Amygdala (tissue), 56 donors: ENCODE data around the gene KPNA4.
"Not testable (repeated sequence)": the region's sequence is repeated elsewhere in the genome, so short reads cannot be mapped to it uniquely, and the experiment has no call there.

Experiments used
- DNase-seq, 56 donors: peaks; one replicate each; lab custom pipeline; 2025; lab: John Stamatoyannopoulos, UW

The KPNA4 gene, protein sequence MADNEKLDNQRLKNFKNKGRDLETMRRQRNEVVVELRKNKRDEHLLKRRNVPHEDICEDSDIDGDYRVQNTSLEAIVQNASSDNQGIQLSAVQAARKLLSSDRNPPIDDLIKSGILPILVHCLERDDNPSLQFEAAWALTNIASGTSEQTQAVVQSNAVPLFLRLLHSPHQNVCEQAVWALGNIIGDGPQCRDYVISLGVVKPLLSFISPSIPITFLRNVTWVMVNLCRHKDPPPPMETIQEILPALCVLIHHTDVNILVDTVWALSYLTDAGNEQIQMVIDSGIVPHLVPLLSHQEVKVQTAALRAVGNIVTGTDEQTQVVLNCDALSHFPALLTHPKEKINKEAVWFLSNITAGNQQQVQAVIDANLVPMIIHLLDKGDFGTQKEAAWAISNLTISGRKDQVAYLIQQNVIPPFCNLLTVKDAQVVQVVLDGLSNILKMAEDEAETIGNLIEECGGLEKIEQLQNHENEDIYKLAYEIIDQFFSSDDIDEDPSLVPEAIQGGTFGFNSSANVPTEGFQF

GRCh38 chr3:160565442-160566403 lies at the start of gene KPNA4:
KPNA4 (minus strand) TSS chr3:160565571; CDS start chr3:160565282, 289 bp downstream.
- peak; percentile 66 to 98 (median 95) for DNase-seq

DNA sequence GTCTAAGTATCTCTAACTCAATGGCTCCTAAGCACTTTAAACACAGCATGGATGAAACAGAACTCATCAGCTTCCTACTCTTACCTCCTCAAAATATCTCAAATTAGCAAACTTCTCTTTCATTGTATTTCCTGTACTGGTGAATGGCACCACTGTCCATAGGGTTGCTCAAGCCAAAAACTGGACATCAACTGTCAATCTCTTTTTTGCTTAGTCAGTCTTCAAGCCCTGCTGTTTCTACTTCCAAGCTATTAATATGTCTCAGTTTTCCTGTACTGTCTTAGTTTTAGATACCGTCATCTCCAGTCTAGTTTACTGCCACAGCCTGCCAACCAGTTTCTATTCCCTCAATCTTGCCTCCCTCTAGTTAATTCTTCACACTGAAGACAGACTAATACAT lies 48.3 kb upstream of the KPNA4 start:
- no peak for DNase-seq

- DNase-seq, result peak in 5 of 56 donors; percentile 1 to 57 (median 7)
Measured at GRCh38 chr3:160612386-160613075, 47.2 kb upstream of the KPNA4 start.

- DNase-seq, result no peak
Measured at GRCh38 chr3:160611141-160611540, 45.8 kb upstream of the KPNA4 start.

DNA sequence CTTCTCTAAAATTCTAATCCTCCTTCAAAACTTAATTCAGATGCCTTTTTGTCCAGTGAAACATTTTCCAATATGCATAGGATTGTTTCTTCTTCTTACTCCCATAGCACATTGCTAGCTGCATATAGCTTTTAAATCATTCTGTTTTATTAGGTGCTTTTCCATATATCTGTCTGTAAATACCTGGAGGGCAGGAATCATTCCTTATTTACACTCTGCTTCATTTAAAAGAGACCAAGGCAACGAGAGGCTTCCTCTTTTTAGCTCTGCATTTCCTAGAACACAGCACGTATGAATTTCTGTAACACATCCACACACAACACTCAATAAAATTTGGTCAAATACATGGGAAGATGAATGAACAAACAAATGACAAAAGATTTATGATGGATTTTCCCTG lies 43.5 kb upstream of the KPNA4 start:
- no peak for DNase-seq

DNA sequence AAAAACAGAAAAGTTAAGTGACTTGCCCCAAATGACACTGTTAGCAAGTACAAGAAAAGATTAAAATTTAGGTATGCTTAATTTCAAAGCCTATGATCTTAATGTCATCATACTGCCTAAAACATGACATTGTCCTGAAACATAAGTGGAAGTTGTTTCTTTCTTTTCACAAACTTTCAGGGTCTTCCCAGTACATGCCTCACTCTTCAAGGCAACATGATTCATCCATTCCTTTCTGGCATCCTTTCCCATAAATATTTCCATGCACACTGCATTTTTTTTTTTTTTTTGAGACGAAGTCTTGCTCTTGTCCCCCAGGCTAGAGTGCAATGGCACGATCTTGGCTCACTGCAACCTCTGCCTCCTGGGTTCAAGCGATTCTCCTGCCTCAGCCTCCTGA lies 42.5 kb upstream of the KPNA4 start:
- no peak for DNase-seq

GRCh38 chr3:160605315-160605714 lies 39.9 kb upstream of the KPNA4 start:
- DNase-seq, result no peak

GRCh38 chr3:160603845-160604244 lies 38.5 kb upstream of the KPNA4 start:
- DNase-seq, result not testable (repeated sequence)

- DNase-seq, result no peak
Measured at GRCh38 chr3:160602259-160602658, 36.9 kb upstream of the KPNA4 start.

DNA sequence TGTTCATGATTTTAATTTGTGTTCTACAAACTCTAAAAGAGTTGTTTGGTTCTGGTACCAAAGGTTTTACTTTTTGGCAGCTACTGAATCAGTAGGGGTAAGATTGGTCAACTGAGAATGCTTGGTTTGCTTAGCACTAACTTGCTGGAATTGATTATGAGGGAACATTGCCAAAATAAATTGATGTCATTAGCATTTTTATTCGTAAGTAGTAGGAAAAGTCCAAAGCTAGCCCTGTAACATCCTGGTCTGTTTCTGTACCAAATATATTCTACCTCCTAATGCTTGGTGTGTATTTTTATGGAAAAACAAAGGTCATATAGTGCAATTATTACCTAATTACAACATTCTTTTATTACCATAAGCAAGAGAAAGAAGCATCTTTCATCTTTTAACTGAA lies 35.9 kb upstream of the KPNA4 start:
- DNase-seq, result no peak

DNA sequence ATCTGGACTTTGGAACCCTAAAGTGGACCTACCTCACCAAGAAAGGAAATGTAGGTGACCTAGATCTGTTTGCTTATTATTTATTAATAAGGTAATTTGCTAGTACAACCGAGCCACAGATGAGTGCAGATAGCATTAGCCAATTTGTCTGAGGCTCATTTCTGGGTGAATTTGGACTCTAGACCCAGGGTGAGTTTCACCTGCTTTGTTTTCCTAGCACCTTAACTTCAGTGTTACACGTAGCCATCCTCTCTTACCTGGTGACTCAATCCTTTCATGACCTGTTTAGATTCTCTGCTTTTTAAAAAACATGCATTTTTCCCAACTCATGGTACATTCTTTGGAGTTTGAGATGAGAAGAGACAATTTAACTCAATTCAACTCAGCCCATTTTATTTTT lies 33.5 kb upstream of the KPNA4 start:
- DNase-seq, result no peak

DNA sequence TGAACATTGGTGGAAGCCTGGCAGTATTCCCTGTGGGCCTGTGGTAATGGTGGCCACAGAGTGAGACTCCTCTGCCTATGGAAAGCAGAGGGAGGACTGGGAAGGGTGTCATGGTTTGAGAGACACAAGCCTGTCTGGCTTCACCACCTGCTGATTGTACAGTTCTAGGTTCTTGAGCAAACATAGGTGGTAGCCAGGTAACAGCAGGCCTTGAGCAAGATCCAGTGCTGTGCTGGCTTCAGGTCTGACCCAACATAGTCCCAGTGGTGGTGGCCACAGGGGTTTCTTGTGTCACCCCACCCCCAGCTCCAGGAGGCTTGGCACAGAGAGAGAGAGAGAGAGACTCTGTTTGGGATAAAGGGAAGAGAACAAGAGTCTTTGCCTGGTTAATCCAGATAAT lies 22.7 kb upstream of the KPNA4 start:
- DNase-seq, result no peak

DNA sequence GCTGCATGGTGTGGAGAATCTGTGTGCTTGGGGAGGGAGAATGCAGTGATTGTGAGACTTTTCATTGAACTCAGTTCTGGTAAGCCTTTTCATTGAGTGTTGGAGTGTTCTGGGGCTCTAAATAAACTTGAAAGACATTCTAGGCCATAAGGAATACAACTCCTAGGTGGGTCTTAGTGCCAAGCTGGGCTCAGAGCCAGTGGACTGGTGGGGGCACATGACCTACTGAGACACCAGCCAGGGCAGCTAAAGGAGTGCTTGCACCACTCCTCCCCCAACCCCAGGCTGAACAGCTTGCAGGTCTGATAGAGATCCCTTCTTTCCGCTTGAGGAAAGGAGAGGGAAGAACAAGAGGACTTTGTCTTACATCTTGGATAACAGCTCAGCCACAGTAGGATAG lies 21.7 kb upstream of the KPNA4 start:
- DNase-seq, result peak in 19 of 56 donors; percentile 4 to 43 (median 13)

DNA sequence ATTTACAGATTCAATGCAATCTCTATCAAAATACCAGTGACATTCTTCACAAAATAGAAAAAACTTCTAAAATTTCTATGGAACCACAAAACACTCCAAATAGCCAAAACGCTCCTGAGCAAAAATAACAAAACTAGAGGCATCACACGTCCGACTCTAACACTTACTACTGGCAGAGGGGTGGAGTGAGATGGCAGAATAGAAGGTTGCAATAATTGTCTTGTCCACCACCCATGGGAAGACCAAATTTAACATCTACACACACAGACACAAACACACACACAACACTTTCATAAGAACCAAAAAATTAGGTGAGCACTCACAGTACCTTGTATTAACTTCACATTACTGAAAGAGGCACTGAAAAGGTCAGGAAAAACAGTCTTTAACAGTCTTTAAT lies 21.3 kb upstream of the KPNA4 start:
- no peak for DNase-seq

- no peak for DNase-seq
Measured at GRCh38 chr3:160583451-160583850, 18.1 kb upstream of the KPNA4 start.

- DNase-seq, result no peak
Measured at GRCh38 chr3:160580938-160581337, 15.6 kb upstream of the KPNA4 start.

DNA sequence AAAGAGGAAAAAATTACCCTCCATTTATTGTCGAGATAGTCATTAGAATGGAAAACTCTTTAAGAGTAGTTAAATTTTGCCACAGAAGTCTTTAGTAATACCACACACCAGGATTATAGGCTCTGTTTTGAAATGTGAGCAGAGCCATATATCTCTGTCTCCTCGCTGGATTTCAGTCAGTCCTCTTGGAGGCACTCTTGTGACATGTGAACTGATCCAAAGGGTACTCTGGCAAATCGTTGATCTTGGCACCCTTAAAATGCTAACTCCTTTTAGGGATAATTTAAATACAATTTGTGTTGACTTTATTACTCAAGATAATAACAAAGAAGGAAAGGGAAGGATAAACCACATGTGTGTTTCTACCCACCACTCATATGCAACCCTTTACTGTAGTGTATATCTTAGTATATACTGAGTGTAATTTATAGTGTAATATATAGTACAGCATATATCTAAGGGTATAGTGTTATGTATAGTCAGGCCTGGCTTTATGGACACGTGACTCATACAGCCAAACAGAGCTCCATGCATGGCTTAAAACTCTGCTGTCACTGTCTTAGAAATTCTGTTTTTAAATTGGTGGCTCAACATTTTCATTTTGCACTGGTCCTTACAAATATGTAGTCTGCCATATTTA lies 12.3 kb upstream of the KPNA4 start:
- DNase-seq, result no peak

DNA sequence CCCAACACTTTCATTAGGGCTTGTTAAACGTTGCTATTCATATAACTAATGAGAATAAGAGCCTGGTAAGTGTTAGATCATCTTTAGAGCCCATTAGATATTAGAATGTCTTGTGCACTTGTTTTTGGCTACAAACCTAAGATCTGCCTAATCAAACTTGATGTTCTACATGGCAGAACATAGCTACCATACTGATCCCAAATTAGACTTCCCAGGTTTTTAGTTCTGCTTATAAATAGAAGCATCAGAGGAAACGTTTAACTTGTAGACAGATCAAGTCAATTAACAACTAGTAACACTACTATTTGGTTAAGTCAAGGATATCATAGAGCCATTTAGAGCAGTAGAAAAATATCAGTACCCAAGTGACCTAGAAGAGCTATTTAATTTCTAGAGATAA lies 11.7 kb upstream of the KPNA4 start:
- no peak for DNase-seq

DNA sequence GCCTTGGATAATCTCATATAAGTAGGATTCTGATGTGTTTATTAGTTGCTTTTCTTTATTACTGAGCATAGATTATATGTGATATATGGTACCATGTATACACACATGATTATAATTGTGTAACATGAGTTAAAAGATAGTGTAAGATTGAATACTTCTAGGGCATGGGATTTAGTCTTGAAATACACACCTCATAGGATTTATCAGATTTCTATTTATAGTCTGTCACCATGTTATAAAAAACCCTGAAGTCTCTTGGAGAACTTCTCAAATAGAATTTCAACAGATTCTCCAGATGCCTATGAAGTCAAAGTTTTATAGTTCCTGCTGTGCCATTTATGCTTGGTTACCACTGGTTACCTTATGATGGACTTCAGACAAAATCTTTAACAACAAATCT lies 11.2 kb upstream of the KPNA4 start:
- no peak for DNase-seq

GRCh38 chr3:160575589-160575988 lies 10.2 kb upstream of the KPNA4 start:
- DNase-seq, result no peak
